NT2/D1 (cell line): ENCODE measurements around the gene FOXI1.

Experiments
- SUZ12 ChIP-seq: IDR thresholded peaks from 2 replicates; pipeline ENCODE4 v1.6.1; 2011; ENCODE audit not compliant: insufficient read length, insufficient read depth; ENCODE audit errors: extremely low read depth
- ZNF274 ChIP-seq: IDR thresholded peaks from 2 replicates; pipeline ENCODE4 v1.6.1; 2011; ENCODE audit warnings: mild to moderate bottlenecking, low read depth, low read length

- TF ChIP-seq ZNF274 (no peak), SUZ12 (no peak)
Measured at GRCh38 chr5:170070556-170071412, 34.9 kb upstream of the FOXI1 start.
